SU-DHL-6 (cell line): ENCODE data around the gene OLIG2.

Experiments used
- EZH2phosphoT487 ChIP-seq: fragments of 200-600 bp; sonication (generic), shearing (Covaris generic); conservative IDR thresholded peaks from 2 replicates; pipeline ENCODE4 v1.6.1; 2018; ENCODE audit warnings: mild to moderate bottlenecking, antibody characterized with exemption, low read length, moderate library complexity, mixed read lengths
- TF ChIP-seq, protein P1 (sequence below): fragments of 200-600 bp; sonication (generic); IDR thresholded peaks from one replicate; pipeline ENCODE4 v1.5.1; 2017; ENCODE audit warnings: antibody characterized with exemption, mild to moderate bottlenecking, low read length, moderate library complexity; ENCODE audit not compliant: insufficient read depth, poor library complexity, severe bottlenecking

DNA sequence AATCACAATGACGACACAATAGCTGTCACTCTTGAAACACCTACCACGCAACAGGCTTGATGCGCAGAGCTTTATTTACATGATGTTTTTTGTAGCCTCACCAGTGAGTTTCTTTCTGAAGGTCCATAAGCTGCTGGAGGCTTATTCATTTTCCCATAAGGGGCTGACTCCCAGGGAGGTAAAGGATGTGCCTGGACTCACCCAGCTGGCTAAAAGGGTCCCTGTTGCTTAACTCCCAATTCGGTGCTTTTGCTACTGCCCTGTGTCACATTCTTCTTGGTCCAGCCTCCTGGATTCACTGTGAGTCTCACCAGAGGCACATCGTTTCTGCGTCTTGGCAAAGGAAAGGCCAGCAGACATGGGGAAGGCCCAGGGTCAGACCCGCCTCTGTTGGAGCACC lies 44.6 kb upstream of the OLIG2 start:
- TF ChIP-seq, protein P1, sequence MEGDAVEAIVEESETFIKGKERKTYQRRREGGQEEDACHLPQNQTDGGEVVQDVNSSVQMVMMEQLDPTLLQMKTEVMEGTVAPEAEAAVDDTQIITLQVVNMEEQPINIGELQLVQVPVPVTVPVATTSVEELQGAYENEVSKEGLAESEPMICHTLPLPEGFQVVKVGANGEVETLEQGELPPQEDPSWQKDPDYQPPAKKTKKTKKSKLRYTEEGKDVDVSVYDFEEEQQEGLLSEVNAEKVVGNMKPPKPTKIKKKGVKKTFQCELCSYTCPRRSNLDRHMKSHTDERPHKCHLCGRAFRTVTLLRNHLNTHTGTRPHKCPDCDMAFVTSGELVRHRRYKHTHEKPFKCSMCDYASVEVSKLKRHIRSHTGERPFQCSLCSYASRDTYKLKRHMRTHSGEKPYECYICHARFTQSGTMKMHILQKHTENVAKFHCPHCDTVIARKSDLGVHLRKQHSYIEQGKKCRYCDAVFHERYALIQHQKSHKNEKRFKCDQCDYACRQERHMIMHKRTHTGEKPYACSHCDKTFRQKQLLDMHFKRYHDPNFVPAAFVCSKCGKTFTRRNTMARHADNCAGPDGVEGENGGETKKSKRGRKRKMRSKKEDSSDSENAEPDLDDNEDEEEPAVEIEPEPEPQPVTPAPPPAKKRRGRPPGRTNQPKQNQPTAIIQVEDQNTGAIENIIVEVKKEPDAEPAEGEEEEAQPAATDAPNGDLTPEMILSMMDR = no peak
- TF ChIP-seq EZH2phosphoT487 = no peak
